GM15510 (cell line): ENCODE measurements around the gene SLC39A8.

ENCODE experiments used
- POLR2A ChIP-seq: IDR thresholded peaks from 3 replicates; pipeline ENCODE4 v1.6.1; 2011; ENCODE audit warnings: borderline replicate concordance; ENCODE audit not compliant: insufficient read length; ENCODE audit errors: extremely low read depth

Gene SLC39A8

GRCh38 chr4:102318526-102318925, 26.8 kb downstream of the SLC39A8 start:
- no peak for TF ChIP-seq POLR2A

DNA sequence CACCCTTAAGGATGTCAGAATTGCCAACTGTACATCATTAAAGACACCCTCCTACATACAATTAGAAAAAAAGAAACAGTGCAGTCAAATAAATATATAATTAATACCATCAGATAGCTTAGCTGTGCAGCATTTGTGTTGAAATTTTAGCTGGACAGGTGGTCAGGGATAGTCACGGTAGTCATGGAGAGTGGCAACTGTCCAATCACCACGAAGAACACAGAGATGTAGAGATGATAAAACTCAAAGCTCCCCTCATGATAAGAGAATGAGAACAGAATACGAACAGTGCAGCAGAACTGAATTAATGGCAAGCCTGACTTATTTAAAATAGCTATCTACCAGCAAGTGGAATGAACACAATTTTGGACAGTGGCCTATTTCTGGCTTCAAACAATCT, 27.2 kb downstream of the SLC39A8 start:
- TF ChIP-seq POLR2A = no peak

GRCh38 chr4:102317459-102317858, 27.8 kb downstream of the SLC39A8 start:
- TF ChIP-seq POLR2A = no peak

- TF ChIP-seq POLR2A = no peak
These were observed 28.7 kb downstream of the SLC39A8 start for GRCh38 chr4:102316585-102316984.

DNA sequence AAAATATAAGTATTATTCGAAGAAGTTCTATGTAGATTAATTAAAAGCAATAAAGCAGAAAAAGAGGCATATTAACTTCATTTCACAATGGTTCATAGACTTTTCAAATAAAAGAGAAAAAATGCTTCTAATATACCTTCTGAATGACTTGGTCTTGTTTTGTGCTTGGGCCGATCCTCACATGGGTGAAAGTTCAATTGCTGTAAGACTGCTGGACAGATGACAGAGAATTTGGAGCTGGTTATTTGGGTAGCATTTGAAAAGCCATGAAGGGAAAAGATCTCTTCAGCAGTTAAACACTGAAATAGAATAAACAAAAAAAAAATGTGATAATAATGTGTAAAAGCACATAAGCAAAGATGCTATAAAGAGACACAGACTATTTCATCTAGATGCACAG, 29.8 kb downstream of the SLC39A8 start:
- no peak for TF ChIP-seq POLR2A

DNA sequence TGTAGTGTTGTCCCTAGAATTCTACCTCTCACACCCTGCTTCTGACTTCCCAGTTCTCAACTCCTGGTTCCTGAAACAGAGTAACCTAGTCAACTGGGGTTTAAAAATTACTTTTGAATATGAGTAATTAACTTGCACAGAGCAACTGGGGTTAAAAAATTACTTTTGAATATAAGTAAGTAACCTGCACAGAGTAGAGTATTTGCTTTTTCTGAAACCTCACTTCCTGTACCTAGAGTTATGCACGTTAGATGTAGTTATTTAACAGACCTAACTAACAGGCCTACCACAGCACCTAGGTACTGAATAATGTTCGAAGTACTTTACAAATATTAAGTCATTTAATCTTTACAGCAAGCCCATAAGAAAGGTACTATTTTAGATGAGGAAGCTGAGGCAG, 32.9 kb downstream of the SLC39A8 start:
- TF ChIP-seq POLR2A = no peak

- TF ChIP-seq POLR2A = no peak
These were observed 33.4 kb downstream of the SLC39A8 start for GRCh38 chr4:102311912-102312311.

DNA sequence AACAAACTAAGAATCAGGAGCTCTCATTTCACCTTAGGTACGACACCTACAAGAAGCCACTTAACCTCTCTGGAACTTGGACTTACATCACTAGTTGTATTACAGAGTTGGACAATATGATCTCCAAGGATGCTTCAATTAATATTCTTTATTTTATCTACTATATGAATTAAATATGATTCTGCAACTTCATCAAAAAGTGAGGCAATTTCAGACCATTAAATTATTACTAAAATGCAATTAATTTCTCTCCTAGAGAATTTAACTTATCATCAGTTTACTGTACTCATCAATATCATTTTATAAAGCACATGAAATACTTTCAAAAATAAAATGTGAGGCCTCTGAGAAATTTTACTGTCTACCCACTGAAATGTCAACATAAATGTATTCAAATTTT, 33.9 kb downstream of the SLC39A8 start:
- no peak for TF ChIP-seq POLR2A

DNA sequence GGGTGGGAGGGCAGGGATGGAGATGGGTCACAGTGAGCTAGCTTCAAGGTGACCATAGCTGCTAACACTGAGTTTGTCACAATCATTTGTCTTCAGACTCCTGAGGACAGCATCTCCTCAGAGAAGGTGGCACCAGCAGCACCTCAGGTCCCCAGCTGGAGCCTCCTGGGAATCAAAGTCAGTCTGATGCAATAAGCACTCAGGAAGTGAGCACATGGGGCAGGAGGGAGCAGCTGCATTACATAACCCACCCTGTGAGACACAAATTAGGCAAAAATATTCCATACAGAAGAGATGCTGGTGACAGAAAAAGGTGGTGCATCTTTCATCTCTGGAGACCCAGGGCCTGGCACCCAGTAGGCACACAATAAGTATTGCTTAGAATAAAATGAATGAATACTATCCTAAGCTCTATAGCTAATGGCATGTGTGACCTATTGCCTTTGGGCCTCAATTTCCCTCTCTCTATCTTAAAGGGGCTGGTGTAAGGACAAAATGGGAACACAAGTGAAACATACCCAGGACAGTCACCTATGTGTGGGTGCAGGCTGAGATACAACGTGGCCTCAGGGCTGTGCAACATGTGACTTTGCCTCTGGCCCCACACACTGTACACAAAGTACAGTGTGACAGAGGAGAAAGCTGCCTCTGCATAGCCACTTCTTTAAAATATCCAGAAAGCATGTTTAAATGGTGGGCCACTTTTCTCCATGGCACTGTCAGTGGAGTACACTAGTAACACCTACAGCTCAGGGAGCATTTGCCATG, 37.1 kb downstream of the SLC39A8 start:
- TF ChIP-seq POLR2A = no peak

DNA sequence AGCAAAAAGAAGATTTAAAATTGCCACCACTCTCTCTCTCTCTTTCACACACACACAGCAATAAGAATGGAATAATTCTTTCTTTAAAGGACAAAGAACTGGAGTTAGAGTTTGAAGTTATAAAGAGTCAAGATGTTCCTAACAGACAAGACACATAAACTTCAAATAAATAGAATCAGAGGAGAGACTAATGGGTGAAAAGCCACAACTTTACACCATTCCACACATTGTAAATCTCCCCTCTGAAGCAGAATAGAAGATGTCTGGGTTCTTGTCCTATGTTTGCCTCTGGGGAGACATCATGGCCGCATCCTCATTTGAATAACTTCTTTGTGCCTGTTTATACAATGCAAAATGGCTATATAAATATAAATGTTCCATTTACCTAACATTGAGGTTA, 39.6 kb downstream of the SLC39A8 start:
- no peak for TF ChIP-seq POLR2A

DNA sequence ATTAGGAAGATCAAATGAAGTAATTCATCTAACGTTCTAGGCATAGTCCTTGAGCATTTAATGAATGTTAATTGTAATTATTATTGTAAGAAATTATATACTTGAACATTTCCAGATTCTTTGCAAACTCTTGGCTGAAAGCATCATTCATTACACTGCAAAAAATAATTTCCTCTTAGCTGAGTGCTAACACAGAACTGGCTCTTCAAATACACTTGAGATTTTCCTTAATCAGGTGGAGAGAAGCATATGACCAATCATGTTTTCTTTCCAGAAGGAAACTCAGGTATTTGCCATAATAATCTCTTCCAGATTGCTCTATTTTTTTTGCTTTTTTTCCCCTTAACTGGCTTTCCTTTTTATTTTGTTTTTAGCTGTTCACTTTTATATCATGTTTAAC, 42.5 kb downstream of the SLC39A8 start:
- no peak for TF ChIP-seq POLR2A

GRCh38 chr4:102301167-102301566, 44.1 kb downstream of the SLC39A8 start:
- TF ChIP-seq POLR2A = no peak

GRCh38 chr4:102299354-102300107, 45.8 kb downstream of the SLC39A8 start:
- no peak for TF ChIP-seq POLR2A

DNA sequence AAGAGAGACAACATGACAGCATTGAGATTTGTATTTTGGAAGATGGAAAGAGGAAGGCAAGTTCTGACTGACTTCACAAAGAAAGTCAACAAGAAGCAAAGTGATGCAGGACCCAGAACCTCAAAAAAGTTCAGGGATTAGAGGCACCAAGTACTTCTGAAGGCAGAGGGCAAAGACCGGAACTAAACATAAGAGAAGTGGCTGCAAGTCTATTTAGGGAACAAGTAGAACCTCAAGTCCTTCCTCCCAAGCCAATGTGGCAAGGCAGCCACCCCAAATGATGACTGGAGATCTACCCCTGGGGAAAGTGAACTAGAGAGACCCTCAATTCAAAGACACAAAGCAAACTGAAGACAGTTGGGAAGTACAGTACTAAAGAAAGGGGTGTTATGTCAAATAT, 46.6 kb downstream of the SLC39A8 start:
- TF ChIP-seq POLR2A = no peak

DNA sequence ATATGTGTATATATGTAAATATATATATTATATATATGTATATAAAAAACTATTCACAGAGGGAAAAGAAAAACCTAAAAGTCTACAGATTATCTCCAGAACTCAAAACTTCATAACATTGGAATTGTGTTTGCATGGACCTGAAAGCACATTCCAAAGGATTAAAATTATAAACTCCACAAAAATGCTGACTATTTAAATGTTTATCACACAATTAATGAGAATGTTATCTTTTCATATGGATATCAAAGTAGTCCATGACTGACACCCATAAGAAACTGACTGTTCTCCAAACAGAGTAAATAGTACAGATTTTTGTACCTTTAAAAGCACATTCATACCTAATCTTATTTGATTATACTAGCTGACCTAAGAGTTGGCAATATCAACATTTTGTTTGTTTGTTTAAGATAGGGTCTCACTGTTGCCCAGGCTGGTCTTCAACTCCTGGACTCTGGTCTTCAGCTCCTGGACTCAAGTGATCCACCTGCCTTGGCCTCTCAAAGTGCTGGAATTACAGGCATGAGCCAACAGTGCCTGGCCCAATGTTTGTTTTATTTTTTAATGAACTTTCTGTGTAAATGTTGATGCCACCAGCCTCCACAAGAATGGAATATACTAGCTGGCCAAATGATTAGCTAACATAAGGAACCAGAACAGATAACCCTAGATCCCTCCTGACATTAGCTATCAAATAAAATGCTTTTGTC, 50.0 kb downstream of the SLC39A8 start:
- TF ChIP-seq POLR2A = no peak
